Stimulated activated CD4-positive, alpha-beta T cell treated with anti-CD3 and anti-CD28 coated beads, Interleukin-2, amount 100 ng/mL, for 4 hours (primary cell): ENCODE data around the gene FBXL15.

Experiments
- DNase-seq: peaks from one replicate; pipeline ENCODE4 v3.0.0-alpha.2; 2020; ENCODE audit warnings: low read depth

Gene FBXL15

DNA sequence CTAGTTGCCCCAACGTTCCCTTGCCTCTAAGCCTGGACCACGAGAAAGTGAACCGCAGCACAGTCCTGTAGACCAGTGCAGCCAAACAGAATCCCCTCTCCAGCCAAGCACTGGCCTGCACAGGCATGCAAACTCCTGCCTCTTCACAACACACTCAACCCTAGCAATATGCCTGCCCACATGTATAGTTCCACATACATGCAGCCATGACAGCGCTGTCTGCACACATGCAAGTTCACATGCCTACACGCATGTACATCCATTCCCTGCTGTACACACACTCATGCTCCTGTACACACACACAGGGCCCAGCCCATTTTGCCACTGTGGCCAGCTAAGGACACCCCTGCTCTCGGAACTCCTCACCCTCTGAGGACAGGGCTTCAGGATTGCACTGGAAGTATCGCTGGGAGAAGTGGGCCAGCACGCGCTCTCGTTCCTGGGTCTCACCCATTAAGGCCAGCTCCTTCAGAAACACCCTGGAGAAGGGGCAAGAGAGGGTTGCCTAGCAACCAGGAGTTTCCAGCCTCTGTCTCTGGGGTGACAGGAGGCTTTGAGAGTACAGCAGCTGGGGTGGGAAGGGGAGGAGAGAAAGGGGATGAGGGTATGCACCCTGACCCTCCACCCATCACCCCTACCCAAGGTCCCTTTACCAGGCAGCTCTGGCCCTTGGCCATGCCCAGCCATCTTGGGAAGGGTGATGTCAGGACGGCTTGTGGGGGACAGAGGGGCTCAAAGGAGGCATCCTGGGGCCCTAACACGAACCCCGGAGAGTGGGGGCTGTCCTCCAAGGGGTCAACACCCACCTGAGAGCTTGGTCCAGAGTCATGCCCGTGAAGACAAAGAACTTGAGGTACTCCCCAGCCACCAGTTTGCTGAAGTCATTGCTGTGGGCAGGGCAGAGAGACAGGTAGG is 9.0 kb upstream of the FBXL15 start:
- no peak for DNase-seq

GRCh38 chr10:102412293-102412692 is 8.3 kb upstream of the FBXL15 start:
- no peak for DNase-seq

GRCh38 chr10:102413053-102413705 is 7.5 kb upstream of the FBXL15 start:
- DNase-seq: peak; percentile 26

- DNase-seq: no peak
Measured at GRCh38 chr10:102413806-102414561, 6.7 kb upstream of the FBXL15 start.

DNA sequence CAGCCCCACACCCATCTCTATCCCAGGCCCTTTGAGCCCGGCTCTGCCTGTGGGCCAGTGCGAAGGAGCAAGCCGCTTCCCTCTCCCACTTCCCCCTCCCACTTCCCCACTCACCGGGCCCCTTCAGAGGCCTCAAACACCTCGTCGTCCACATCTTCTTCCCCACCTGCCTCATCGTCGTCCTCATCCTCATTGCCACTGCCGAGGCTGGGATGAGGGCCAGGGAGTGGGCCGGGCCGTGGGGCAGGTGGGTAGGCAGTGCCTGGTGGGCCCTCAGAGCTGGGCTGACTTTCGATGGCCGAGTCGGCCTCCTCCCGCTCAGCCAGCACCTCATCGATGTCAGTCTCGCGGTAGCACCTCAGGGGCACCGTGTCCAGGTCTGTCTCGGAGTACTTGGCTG is 5.9 kb upstream of the FBXL15 start:
- DNase-seq: no peak

DNA sequence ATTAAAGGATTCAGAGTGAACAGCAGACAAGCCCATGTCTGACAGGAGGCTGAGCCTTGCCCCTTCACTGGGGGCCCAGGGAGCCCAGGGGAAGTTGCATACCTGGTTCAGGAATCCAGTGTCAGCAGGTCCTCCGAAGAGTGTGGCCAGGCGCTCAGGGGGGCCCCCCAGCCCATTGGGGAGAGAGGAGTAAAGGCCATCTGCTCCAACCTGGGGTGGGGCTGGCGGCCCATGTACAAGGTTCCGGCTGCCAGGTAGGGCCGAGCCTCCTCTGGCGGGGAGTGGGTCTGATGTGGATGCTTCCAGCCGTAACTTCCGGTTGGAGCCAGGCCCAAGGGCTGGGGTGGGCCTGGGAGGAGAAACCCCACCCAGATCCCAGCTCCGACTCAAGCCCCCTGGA is 4.4 kb upstream of the FBXL15 start:
- DNase-seq: no peak

DNA sequence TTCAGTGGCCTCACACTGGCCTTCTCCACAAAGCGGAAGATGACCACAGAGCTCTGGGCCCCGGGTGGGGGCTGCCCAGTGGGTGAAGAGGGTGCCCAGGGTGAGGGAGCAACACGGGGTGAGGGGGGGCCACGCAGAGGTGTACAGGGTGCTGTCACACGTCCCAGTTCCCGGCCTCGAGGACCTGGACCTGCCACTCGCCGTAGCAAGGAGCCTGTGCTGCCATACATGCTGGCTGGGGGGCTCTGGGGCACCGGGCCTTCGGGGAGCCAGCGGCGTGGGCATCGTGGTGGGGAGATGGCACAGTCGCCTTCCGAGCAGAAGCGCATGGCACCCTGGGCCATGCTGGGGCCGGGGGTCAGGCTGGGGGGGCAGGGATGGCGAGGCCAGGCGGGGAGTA is 3.9 kb upstream of the FBXL15 start:
- no peak for DNase-seq

GRCh38 chr10:102418622-102419268 is 1.9 kb upstream of the FBXL15 start, which contains the start of gene PSD:
Gene PSD (minus strand): TSS chr10:102418785. CDS start chr10:102417038, 1,747 bp downstream.
- DNase-seq: no peak

DNA sequence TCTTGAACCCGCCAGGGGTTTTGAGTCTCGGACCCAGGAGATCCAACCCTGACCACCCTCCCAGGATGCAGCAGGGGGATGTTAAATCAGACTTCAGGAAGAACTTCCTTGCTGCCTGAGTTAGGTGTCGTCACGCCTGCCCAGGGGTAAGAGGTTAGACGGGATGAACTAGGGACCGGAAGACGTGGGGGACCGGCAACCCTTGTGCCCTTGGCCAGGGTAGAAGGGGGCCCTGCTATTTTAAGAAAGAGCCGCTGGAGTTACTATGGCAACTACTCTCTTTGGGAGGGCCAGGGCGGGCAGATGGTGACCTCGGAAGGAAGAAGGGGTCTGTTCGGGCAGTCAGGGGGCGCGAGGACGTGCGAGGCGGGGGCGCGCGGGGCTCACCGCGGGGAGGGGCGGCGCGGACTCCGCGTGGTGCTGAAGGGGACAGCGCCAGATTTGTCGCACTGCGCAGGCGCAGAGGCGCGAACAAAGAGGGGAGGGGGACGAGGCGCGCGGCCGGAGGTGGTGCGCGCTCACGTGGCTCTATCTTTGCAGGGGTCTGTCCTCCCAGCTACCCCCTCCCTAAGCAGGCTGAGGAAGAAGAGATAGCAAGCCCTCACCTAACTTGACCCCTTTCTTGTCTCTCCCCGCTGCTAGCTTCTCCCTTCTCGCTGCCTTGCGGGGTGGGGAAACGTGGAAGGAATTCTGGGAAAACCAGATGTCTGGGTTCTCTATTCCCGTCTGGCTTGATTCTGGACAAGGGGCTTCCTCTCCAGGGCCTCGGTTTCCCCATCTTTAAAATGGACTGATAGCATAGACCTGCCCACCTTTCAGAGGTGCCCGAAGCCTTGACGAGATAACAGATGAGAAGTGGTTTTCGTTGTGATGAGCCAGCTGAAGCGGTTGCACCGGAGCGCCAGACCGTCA is 1.1 kb upstream of the FBXL15 start:
- peak; percentile 39 for DNase-seq

- DNase-seq: no peak
Measured at GRCh38 chr10:102420181-102420713, 389 bp upstream of the FBXL15 start.

- no peak for DNase-seq
Measured at GRCh38 chr10:102421507-102421756, 796 bp downstream of the FBXL15 start.

DNA sequence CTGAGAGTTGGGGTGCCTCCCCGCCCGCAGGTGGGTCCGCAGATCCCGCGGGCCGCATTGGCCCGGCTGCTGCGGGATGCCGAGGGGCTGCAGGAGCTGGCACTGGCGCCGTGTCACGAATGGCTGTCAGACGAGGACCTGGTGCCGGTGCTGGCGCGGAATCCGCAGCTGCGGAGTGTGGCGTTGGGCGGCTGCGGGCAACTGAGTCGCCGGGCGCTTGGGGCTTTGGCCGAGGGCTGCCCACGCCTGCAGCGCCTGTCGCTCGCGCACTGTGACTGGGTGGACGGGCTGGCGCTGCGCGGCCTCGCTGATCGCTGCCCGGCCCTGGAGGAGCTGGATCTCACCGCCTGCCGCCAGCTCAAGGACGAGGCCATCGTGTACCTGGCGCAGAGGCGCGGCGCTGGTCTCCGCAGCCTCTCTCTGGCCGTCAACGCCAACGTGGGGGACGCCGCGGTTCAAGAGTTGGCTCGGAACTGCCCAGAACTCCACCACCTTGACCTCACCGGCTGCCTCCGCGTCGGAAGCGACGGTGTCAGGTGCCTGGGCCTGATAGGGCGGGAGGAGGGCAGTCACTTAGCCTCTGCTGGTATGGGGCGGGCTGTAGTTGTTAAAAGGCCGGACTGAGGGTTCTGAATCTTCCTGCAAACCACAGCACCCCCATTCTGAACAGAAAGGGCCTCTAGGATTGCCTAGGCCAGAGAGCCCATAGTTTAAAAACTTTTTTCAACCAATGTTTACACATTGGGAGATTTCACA is 1.3 kb downstream of the FBXL15 start:
- no peak for DNase-seq

DNA sequence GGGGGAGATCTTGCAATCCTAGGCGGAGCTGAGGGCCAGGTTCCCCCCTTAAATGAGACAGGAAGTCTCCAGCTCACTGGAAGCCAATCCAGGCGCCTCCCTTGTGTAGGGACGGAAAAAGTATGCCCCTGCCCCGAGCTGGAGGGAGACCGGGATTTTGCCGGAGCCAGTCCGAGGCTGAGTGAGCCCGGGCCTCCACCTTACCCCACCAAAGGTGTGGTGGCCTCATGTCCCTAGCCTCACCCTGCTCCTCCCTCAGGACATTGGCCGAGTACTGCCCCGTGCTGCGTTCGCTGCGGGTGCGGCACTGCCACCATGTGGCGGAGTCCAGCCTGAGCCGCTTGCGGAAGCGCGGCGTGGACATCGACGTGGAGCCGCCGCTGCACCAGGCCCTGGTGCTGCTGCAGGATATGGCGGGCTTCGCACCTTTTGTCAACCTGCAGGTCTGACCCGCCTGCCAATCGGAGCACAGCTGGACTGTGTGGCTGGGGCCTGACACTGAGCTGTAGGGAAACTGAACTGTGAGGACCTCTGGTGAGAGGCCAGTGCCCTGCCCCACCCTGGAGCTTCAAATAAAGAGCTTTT is 2.0 kb downstream of the FBXL15 start:
- no peak for DNase-seq

DNA sequence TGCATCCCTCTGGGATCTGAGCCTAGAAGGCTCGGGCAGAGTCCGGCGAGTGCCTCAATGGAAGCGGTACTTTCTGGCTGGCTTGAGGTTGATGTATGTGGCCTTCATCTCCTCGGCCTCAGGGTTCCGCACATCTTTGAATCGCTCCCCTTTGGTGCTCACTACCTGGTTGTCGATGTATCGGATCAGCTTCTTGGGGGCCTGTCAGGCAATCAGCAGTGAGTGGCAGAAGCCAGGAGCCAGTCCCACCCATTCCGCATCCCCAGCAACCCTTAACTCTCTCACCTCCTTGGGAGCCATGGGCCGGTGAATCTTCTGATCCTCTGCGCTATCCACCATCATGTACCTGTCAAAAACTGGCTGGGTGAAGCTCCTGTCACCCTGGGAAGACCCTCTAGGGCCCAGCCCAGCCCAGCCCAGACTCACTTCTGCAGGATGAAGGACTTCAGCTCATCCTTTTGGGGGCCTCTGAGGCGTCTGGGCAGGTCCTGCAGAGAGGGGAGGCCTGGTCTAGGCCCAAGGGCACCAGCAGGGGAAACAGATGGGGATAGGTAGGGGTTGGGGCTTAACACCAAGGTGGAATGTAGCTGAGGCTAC is 2.8 kb downstream of the FBXL15 start:
- DNase-seq: no peak

- no peak for DNase-seq
Measured at GRCh38 chr10:102424145-102424544, 3.5 kb downstream of the FBXL15 start.

GRCh38 chr10:102424916-102425315 is 4.3 kb downstream of the FBXL15 start:
- no peak for DNase-seq

DNA sequence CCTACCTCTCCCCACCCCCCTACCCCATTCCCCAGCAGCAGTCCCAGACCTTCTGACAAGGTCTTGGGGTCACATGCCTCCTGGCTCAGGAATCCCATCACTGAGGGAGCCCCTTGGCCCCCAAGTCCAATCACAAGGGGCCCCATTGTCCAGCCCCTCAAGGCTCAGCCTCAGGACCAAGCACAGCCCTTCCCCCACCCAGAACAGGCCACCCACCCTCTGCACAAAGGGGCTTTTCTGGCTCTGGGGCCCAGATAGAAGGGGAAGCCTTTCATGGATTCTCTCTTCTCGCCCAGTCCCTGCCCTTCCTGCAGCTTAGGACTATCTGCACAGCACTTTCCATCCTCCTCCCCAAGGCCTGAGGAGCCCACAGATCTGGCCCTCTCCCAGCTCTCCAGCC is 4.8 kb downstream of the FBXL15 start:
- no peak for DNase-seq

- DNase-seq: no peak
Measured at GRCh38 chr10:102426803-102427287, 6.2 kb downstream of the FBXL15 start.

DNA sequence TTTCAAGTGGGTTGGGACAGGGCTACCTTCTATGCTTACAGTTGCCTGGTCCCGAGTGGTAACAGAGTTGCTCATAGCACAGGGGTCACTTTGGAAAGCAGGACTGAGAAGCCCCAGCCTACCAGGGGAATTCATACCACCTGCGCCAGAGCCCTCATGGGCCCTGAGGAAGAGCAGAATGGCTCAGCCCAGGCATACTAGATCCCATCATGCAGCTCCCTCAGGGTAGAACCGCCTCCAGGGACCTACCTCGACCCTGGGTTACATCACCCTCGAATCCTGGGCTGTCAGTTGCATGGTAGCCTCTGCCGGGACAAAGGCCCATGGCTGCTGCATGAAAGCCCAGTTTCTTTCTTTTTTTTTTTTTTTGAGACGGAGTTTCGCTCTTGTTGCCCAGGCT is 8.8 kb downstream of the FBXL15 start:
- DNase-seq: no peak
